ENCODE data around the gene CYB5A.

GRCh38 chr18:74203811-74204210 lies 88.0 kb downstream of the CYB5A start:
- TF ChIP-seq, protein P1, sequence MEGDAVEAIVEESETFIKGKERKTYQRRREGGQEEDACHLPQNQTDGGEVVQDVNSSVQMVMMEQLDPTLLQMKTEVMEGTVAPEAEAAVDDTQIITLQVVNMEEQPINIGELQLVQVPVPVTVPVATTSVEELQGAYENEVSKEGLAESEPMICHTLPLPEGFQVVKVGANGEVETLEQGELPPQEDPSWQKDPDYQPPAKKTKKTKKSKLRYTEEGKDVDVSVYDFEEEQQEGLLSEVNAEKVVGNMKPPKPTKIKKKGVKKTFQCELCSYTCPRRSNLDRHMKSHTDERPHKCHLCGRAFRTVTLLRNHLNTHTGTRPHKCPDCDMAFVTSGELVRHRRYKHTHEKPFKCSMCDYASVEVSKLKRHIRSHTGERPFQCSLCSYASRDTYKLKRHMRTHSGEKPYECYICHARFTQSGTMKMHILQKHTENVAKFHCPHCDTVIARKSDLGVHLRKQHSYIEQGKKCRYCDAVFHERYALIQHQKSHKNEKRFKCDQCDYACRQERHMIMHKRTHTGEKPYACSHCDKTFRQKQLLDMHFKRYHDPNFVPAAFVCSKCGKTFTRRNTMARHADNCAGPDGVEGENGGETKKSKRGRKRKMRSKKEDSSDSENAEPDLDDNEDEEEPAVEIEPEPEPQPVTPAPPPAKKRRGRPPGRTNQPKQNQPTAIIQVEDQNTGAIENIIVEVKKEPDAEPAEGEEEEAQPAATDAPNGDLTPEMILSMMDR (IDR thresholded peaks at IDR 0.05), result no peak
- no peak for TF ChIP-seq POLR2A (IDR thresholded peaks at IDR 0.05)
